AG09319 (cell line): ENCODE measurements around the gene CDK18.

ENCODE experiments used
- DNase-seq: peaks from one replicate; pipeline ENCODE4 v3.0.0-alpha.2; 2010; ENCODE audit warnings: low read depth; ENCODE audit errors: extremely low read depth
- CTCF ChIP-seq: IDR thresholded peaks from 2 replicates; pipeline ENCODE4 v1.5.1; 2011; ENCODE audit warnings: low read depth, mild to moderate bottlenecking, inconsistent platforms, low read length, moderate library complexity

The CDK18 gene

GRCh38 chr1:205514211-205515142, 10.0 kb downstream of the CDK18 start:
- TF ChIP-seq CTCF = no peak
- no peak for DNase-seq

- no peak for DNase-seq
- TF ChIP-seq CTCF = no peak
Observed at GRCh38 chr1:205515781-205516253, 11.3 kb downstream of the CDK18 start.

GRCh38 chr1:205516362-205516761, 11.9 kb downstream of the CDK18 start:
- TF ChIP-seq CTCF = no peak
- DNase-seq = no peak

GRCh38 chr1:205517288-205517687, 12.8 kb downstream of the CDK18 start:
- DNase-seq = no peak
- TF ChIP-seq CTCF = no peak

GRCh38 chr1:205517763-205518162, 13.3 kb downstream of the CDK18 start:
- TF ChIP-seq CTCF = no peak
- DNase-seq = no peak

- TF ChIP-seq CTCF = no peak
- no peak for DNase-seq
Observed at GRCh38 chr1:205518661-205519540, 14.4 kb downstream of the CDK18 start.
